Measurements from ENCODE around the gene SLC4A4. TPM values are rescaled to one million over a fixed set of nuclear protein-coding genes. Genes with fewer than 3 reads are reported as not detected.

Gene SLC4A4
- total and polyA plus RNA-seq, 12 donors = 1.3 to 34.5 (median 25.1) TPM

- no peaks in the 10 kb centered on the region for H3K36me3 ChIP-seq
- no peak overlapping the region for H3K4me3 ChIP-seq
- H3K4me1 ChIP-seq = no peaks in the 10 kb centered on the region
- peaks cover 0 to 4% (median 0%) of the 10 kb centered on the region in 7 donors for H3K27me3 ChIP-seq
- ATAC-seq (no peak), DNase-seq (no peak)
- 67 to 76% methylated on average over 5 of the region's 5 CpGs for WGBS, 2 donors
- no peak overlapping the region for H3K27ac ChIP-seq
- H3K9me3 ChIP-seq = no peaks in the 10 kb centered on the region
- no peak for TF ChIP-seq CTCF (IDR thresholded peaks at IDR 0.05)
- intact Hi-C loops (cut with DNase I) = no loop called here
Measured at GRCh38 chr4:71604785-71605184, 266.0 kb downstream of the SLC4A4 start.

GRCh38 chr4:71607109-71607508 lies 268.3 kb downstream of the SLC4A4 start:
- WGBS, 2 donors = 79 to 82% methylated on average over 5 of the region's 5 CpGs
- DNase-seq (no peak), ATAC-seq (no peak)
- no peaks in the 10 kb centered on the region for H3K4me1 ChIP-seq
- no peaks in the 10 kb centered on the region for H3K36me3 ChIP-seq
- no peaks in the 10 kb centered on the region for H3K9me3 ChIP-seq
- H3K4me3 ChIP-seq = no peak overlapping the region
- no peak for TF ChIP-seq CTCF (IDR thresholded peaks at IDR 0.05)
- intact Hi-C loops (cut with DNase I) = no loop called here
- H3K27ac ChIP-seq = no peak overlapping the region
- peaks cover 0 to 4% (median 0%) of the 10 kb centered on the region in 7 donors for H3K27me3 ChIP-seq

GRCh38 chr4:71607780-71608677 lies 269.2 kb downstream of the SLC4A4 start:
- no peaks in the 10 kb centered on the region for H3K4me1 ChIP-seq
- intact Hi-C loops (cut with DNase I) = no loop called here
- 73 to 83% methylated on average over 3 of the region's 3 CpGs for WGBS, 2 donors
- H3K36me3 ChIP-seq = no peaks in the 10 kb centered on the region
- H3K27me3 ChIP-seq = peaks cover 0 to 4% (median 0%) of the 10 kb centered on the region in 7 donors
- no peaks in the 10 kb centered on the region for H3K9me3 ChIP-seq
- DNase-seq = no peak
- TF ChIP-seq CTCF (IDR thresholded peaks at IDR 0.05) = no peak
- H3K4me3 ChIP-seq = no peak overlapping the region
- H3K27ac ChIP-seq = no peak overlapping the region
- no peak for ATAC-seq

- WGBS, 2 donors = 41 to 58% methylated on average over 2 of the region's 2 CpGs
- peaks cover 0 to 4% (median 0%) of the 10 kb centered on the region in 7 donors for H3K27me3 ChIP-seq
- no peak for TF ChIP-seq CTCF (IDR thresholded peaks at IDR 0.05)
- H3K36me3 ChIP-seq = no peaks in the 10 kb centered on the region
- no peak for ATAC-seq
- intact Hi-C loops (cut with DNase I) = no loop called here
- no peaks in the 10 kb centered on the region for H3K4me1 ChIP-seq
- H3K4me3 ChIP-seq = no peak overlapping the region
- H3K9me3 ChIP-seq = no peaks in the 10 kb centered on the region
- DNase-seq = no peak
- H3K27ac ChIP-seq = no peak overlapping the region
Measured at GRCh38 chr4:71608678-71609071, 269.9 kb downstream of the SLC4A4 start.

All from heart right ventricle (tissue), 16 donors.